Mesenchymal stem cell (in vitro differentiated cells and primary cell): ENCODE results near the gene DGKD.

Experiments
- DNase-seq: peaks from one replicate; pipeline ENCODE4 v3.0.0-alpha.2; 2013
- H2AFZ ChIP-seq: one replicate; pipeline ENCODE4 v1.6.1; 2013; ENCODE audit warnings: low read depth, mild to moderate bottlenecking, control low read depth, inconsistent platforms, low read length, moderate library complexity
- H2AK5ac ChIP-seq: 2 replicates; pipeline ENCODE4 v1.6.1; 2013; ENCODE audit warnings: low read length, moderate library complexity, mild to moderate bottlenecking, inconsistent platforms; ENCODE audit not compliant: severe bottlenecking
- H2BK120ac ChIP-seq: one replicate; pipeline ENCODE4 v1.6.1; 2013; ENCODE audit warnings: low read depth, mild to moderate bottlenecking, inconsistent platforms, low read length, moderate library complexity
- H2BK12ac ChIP-seq, 2 experiments: one replicate each; pipeline ENCODE4 v1.6.1; 2013; ENCODE audit warnings: inconsistent platforms in 2 of 2, low read length in 2 of 2, mild to moderate bottlenecking in 2 of 2, moderate library complexity in 2 of 2, control low read depth in 1 of 2
- H2BK15ac ChIP-seq: one replicate; pipeline ENCODE4 v1.6.1; 2013; ENCODE audit warnings: mild to moderate bottlenecking, low read depth, inconsistent platforms; ENCODE audit not compliant: poor library complexity, severe bottlenecking
- H2BK5ac ChIP-seq: 2 replicates; pipeline ENCODE4 v1.6.1; 2013; ENCODE audit warnings: low read depth, mild to moderate bottlenecking, low read length, control low read depth, inconsistent platforms; ENCODE audit not compliant: poor library complexity, severe bottlenecking
- H3K14ac ChIP-seq, 2 experiments: one replicate each; pipeline ENCODE4 v1.6.1; 2013; ENCODE audit warnings: inconsistent platforms in 2 of 2, low read length in 2 of 2, control low read depth in 1 of 2, mild to moderate bottlenecking in 1 of 2, moderate library complexity in 1 of 2
- H3K18ac ChIP-seq, 2 experiments: one replicate each; pipeline ENCODE4 v1.6.1; 2013; ENCODE audit warnings: inconsistent platforms in 2 of 2, low read length in 2 of 2, control low read depth in 1 of 2, low read depth in 1 of 2, mild to moderate bottlenecking in 1 of 2
- H3K23ac ChIP-seq, 2 experiments: one replicate each; pipeline ENCODE4 v1.6.1; 2013; ENCODE audit warnings: inconsistent platforms in 2 of 2, low read length in 2 of 2, mild to moderate bottlenecking in 2 of 2, moderate library complexity in 2 of 2, control low read depth in 1 of 2
- H3K27ac ChIP-seq: 2 replicates; pipeline ENCODE4 v1.5.1; 2013; ENCODE audit warnings: mild to moderate bottlenecking, moderate library complexity, low read length, control low read depth, inconsistent platforms; ENCODE audit not compliant: poor library complexity, severe bottlenecking
- H3K27me3 ChIP-seq, 2 experiments: 2 replicates each; pipeline versions ENCODE4 v1.6.1 to v1.7.0; 2013; ENCODE audit warnings: low read length in 2 of 2, mild to moderate bottlenecking in 2 of 2, moderate library complexity in 2 of 2, control low read depth in 1 of 2, inconsistent platforms in 1 of 2; ENCODE audit not compliant: control insufficient read depth in 1 of 2, insufficient read depth in 1 of 2
- H3K36me3 ChIP-seq, 2 experiments: 2 replicates each; pipeline versions ENCODE4 v1.6.1 to v1.7.0; 2013; ENCODE audit warnings: low read length in 2 of 2, control low read depth in 1 of 2, inconsistent platforms in 1 of 2, low read depth in 1 of 2, mild to moderate bottlenecking in 1 of 2; ENCODE audit not compliant: insufficient read depth in 2 of 2, control insufficient read depth in 1 of 2
- H3K4ac ChIP-seq, 2 experiments: one replicate each; pipeline ENCODE4 v1.6.1; 2013; ENCODE audit warnings: inconsistent platforms in 2 of 2, low read length in 2 of 2, mild to moderate bottlenecking in 2 of 2, moderate library complexity in 2 of 2, control low read depth in 1 of 2, low read depth in 1 of 2
- H3K4me1 ChIP-seq: 2 replicates; pipeline ENCODE4 v1.6.1; 2013; ENCODE audit warnings: low read depth, low read length, control low read depth; ENCODE audit not compliant: control insufficient read depth, insufficient read depth
- H3K4me2 ChIP-seq: 2 replicates; pipeline ENCODE4 v1.6.1; 2013; ENCODE audit warnings: low read length, mild to moderate bottlenecking, inconsistent platforms; ENCODE audit not compliant: poor library complexity, severe bottlenecking
- H3K4me3 ChIP-seq, 2 experiments: 2 replicates each; pipeline versions ENCODE4 v1.5.1 to v1.7.0; 2013; ENCODE audit warnings: low read length in 2 of 2, mild to moderate bottlenecking in 2 of 2, control low read depth in 1 of 2, low read depth in 1 of 2; ENCODE audit not compliant: insufficient read depth in 1 of 2
- H3K79me1 ChIP-seq: replicated peaks from 2 replicates; pipeline ENCODE4 v1.6.1; 2013; ENCODE audit warnings: mild to moderate bottlenecking, control low read depth, low read length, inconsistent platforms; ENCODE audit not compliant: poor library complexity, severe bottlenecking
- H3K9ac ChIP-seq: 2 replicates; pipeline ENCODE4 v1.7.0; 2013; ENCODE audit warnings: mild to moderate bottlenecking, low read length, moderate library complexity
- H3K9me3 ChIP-seq: 2 replicates; pipeline ENCODE4 v1.7.0; 2013; ENCODE audit warnings: mild to moderate bottlenecking, low read length; ENCODE audit not compliant: control insufficient read depth
- H4K8ac ChIP-seq: one replicate; pipeline ENCODE4 v1.6.1; 2013; ENCODE audit warnings: inconsistent platforms, mild to moderate bottlenecking, low read length, moderate library complexity
- H4K91ac ChIP-seq: one replicate; pipeline ENCODE4 v1.6.1; 2013; ENCODE audit warnings: mild to moderate bottlenecking, low read length, inconsistent platforms
- WGBS: methylation state at CpG from one replicate; pipeline ENCODE4 v1.1.7; 2013; ENCODE audit warnings: mixed read lengths; 5-methylcytosine and 5-hydroxymethylcytosine counted together

The DGKD gene

DNA sequence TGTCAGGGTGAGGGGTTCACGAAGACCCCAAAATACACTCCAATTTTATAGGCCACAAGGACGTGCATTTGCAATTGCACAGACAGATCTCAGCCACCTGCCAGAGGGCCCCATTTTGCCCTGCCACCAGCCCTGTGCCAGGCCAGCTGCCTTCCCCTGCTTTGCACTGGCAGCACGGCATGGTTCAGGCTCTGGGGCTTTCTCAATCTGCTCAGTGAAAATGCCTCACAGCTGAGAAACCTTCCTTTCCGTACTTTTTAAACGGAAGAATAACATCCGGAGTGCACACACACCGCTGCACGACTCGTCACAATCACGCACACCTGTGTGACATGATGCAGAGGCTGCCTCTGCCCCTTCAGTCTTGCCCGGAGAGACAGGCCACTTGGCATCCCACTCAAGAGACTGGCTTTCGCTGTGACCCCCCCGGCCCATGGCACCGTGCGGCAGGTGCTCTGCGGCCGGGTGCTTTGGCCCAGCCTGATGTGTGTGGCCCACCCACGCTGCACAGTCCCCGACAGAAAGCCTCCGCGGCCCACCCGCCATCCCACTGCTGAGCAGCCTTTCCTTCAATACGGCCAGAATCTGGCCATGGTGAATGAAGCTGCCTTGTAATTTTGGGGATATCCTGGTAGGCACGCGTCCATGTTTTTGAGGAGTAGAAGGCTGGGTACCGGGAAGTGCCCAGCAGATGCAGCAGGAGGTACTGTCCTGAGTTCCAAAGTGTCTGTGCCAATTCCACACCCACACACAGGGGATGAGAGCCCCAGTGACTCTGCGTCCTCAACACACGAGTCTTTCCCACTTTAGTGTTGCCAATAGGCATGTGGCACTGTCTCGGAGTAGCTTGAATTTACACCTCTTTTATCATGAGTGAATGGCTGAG, 123.5 kb downstream of the DGKD start:
- Histone ChIP-seq H2AFZ (no peak overlapping the region), H3K4me3 (no peak overlapping the region), H4K91ac (no peak overlapping the region), H3K4me1 (peaks cover 20% of the 10 kb centered on the region), H3K79me1 (peaks cover 1% of the 10 kb centered on the region), H3K27me3 (no peaks in the 10 kb centered on the region), H4K8ac (no peak overlapping the region), H3K18ac (no peak overlapping the region), H3K4me2 (no peak overlapping the region), H3K27ac (no peak overlapping the region), H3K14ac (no peak overlapping the region), H2BK5ac (no peak overlapping the region), H3K23ac (no peak overlapping the region), H2BK120ac (no peak overlapping the region), H3K4ac (no peak overlapping the region), H2BK12ac (no peak overlapping the region), H2AK5ac (no peak overlapping the region), H3K9ac (no peak overlapping the region), H3K9me3 (no peaks in the 10 kb centered on the region), H2BK15ac (no peak overlapping the region), H3K36me3 (peaks cover 73 to 74% of the 10 kb centered on the region in 2 experiments)
- 96% methylated on average over 29 of the region's 29 CpGs for WGBS
- no peak for DNase-seq

DNA sequence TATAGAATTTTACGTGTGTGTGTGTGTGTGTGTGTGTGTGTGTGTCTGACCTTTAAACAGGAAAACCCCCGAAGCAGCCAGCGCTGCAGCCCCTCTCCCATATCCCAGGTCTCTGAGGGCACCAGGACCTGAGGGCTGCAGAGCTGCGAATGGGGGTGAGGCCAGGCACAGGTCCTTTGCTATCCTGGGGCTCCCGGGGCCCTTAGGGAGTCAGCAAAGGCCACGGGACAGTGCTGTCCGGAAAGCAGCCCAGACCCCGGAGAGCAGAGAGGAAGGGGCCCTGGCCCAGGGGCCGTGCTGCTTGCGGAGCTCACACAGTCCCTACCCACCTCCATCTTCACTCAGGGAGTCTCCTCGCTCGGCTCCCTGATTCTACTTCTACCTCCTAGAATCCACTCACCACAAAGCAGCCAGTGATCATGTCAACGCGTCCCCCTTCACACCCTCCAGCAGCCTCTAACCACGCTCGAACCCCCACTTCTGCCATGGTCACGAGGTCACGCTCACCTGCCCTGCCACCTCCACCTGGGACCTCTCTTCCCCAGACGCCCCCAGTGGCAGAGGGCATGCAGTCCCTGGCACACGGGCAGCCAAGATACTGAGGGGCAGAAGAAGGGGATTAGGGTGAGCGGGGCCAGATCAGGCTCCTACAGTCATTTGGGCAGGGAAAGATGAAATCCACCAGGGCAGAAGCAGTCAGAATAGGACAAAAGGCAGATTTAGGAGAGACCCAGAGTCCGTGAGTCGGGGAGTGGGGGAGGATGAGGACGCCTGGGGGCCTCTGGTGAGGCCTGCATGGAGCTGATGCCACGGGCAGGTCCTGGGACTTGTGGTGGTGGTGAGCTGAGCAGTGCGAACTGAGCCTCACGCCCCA, 125.6 kb downstream of the DGKD start:
- Histone ChIP-seq H3K14ac (no peak overlapping the region), H2BK120ac (no peak overlapping the region), H3K9ac (no peak overlapping the region), H3K23ac (no peak overlapping the region), H3K79me1 (peaks cover 1% of the 10 kb centered on the region), H3K9me3 (no peaks in the 10 kb centered on the region), H4K8ac (no peak overlapping the region), H3K27me3 (no peaks in the 10 kb centered on the region), H3K4me3 (no peak overlapping the region), H3K27ac (no peak overlapping the region), H3K36me3 (peaks cover 67 to 87% of the 10 kb centered on the region in 2 experiments), H3K18ac (no peak overlapping the region), H2BK15ac (no peak overlapping the region), H2BK5ac (no peak overlapping the region), H4K91ac (no peak overlapping the region), H3K4ac (no peak overlapping the region), H3K4me2 (no peak overlapping the region), H3K4me1 (peaks cover 18% of the 10 kb centered on the region), H2AFZ (no peak overlapping the region), H2AK5ac (peak overlapping the region; percentile 9), H2BK12ac (no peak overlapping the region)
- 94% methylated on average over 25 of the region's 27 CpGs for WGBS
- no peak for DNase-seq

DNA sequence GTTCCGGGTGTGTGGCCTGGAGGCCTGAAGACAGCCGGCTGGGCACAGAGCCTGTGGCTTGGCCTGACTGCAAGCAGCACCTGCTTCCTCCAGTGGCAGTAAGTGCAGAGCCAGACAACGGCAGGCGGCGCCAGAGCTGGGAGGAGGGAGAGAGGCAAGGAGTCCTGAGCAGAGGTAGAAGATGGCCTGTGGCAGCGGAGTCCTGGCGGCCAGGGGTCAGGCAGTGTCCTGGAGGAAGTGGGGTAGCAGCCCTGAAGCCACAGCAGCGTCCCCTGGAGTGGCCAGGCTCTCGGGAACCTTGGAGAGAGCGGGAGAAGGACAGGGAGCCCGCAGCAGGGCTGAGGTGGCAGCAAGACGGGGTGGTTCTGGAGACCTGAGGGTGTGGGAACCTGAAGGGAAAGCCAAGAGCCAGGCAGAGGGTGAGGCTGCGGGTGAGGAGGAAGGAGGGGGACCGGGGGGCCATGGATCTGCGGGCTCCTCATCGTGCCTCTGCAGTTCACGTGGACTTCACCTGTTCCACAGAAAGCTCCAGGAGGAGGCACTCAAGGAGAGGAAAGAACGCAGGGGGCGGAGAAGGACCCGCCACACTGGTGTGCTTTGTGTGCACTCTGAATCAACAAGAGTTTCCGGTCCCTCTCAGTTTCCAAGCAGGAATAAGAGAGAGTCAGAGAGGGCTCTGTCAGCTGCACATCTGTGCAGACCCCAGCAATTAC, 126.4 kb downstream of the DGKD start:
- Histone ChIP-seq H3K4ac (no peak overlapping the region), H4K8ac (no peak overlapping the region), H4K91ac (no peak overlapping the region), H3K14ac (no peak overlapping the region), H2BK5ac (no peak overlapping the region), H3K27me3 (no peaks in the 10 kb centered on the region), H3K9ac (no peak overlapping the region), H2BK12ac (no peak overlapping the region), H3K4me1 (peaks cover 19% of the 10 kb centered on the region), H3K27ac (peak overlapping the region; percentile 27), H2BK120ac (no peak overlapping the region), H3K4me3 (no peak overlapping the region), H2AK5ac (peak overlapping the region; percentile 1), H3K9me3 (no peaks in the 10 kb centered on the region), H2BK15ac (no peak overlapping the region), H3K18ac (no peak overlapping the region), H3K23ac (no peak overlapping the region), H3K4me2 (no peak overlapping the region), H2AFZ (no peak overlapping the region), H3K79me1 (peaks cover 3% of the 10 kb centered on the region), H3K36me3 (peaks cover 65 to 92% of the 10 kb centered on the region in 2 experiments)
- 92% methylated on average over 20 of the region's 21 CpGs for WGBS
- DNase-seq: no peak
